Neural crest cell (in vitro differentiated cells): Measurements from ENCODE around the gene SLC6A18. TPM values are rescaled to one million over a fixed set of nuclear protein-coding genes. Genes with fewer than 3 reads are reported as not detected.
A peak's percentile ranks its signal among the peaks of the same experiment; 100 is the strongest.

Experiments
- DNase-seq: peaks from one replicate; pipeline ENCODE4 v3.0.0; 2021; ENCODE audit warnings: low read depth, mixed read lengths, low spot score
- H3K27ac Mint-ChIP-seq: one replicate; pipeline ENCODE4 v1.8.0; 2021; ENCODE audit warnings: mild to moderate bottlenecking, mixed read lengths; ENCODE audit not compliant: unreplicated experiment
- H3K27me3 Mint-ChIP-seq: 2 replicates; pipeline ENCODE4 v1.8.0; 2021; ENCODE audit warnings: low read depth, mild to moderate bottlenecking, mixed read lengths
- H3K36me3 Mint-ChIP-seq: 2 replicates; pipeline ENCODE4 v1.8.0; 2021; ENCODE audit warnings: low read depth, mild to moderate bottlenecking, mixed read lengths
- H3K4me1 Mint-ChIP-seq: 2 replicates; pipeline ENCODE4 v1.8.0; 2021; ENCODE audit warnings: mixed read lengths
- H3K4me3 Mint-ChIP-seq: one replicate; pipeline ENCODE4 v1.8.0; 2021; ENCODE audit warnings: mild to moderate bottlenecking, mixed read lengths
- H3K9me3 Mint-ChIP-seq: 2 replicates; pipeline ENCODE4 v1.8.0; 2021; ENCODE audit warnings: mixed read lengths
- CTCF ChIP-seq: fragments of 200-600 bp; sonication (generic); conservative IDR thresholded peaks from 2 replicates; pipeline ENCODE4 v1.5.0; 2021; ENCODE audit warnings: antibody characterized with exemption, mild to moderate bottlenecking
- long read RNA-seq: library from polyadenylated mRNA; unstranded; transcript quantifications from one replicate; pipeline ENCODE4 v2.0.0, GENCODE V29; 2020
- total RNA-seq: library from RNA; stranded (reverse); gene quantifications from 2 replicates; pipeline ENCODE4 v1.2.1, GENCODE V29; 2021

Gene SLC6A18
- not detected in 2 replicates for total RNA-seq
- long read RNA-seq = 0 reads

- TF ChIP-seq CTCF = no peak
- H3K27me3 Mint-ChIP-seq = no peaks in the 10 kb centered on the region
- no peaks in the 10 kb centered on the region for H3K4me1 Mint-ChIP-seq
- DNase-seq = no peak
- H3K27ac Mint-ChIP-seq = peak within 1 kb of the TSS; percentile 57
- no peak within 1 kb of the TSS for H3K4me3 Mint-ChIP-seq
- H3K36me3 Mint-ChIP-seq = no peaks in the 10 kb centered on the region
- H3K9me3 Mint-ChIP-seq = peaks cover 4% of the 10 kb centered on the region
These were observed at the start of gene SLC6A18 for GRCh38 chr5:1225081-1225480. Gene SLC6A18, plus strand, starts transcription at chr5:1225381. Its CDS starts 97 bp downstream, at chr5:1225478.

GRCh38 chr5:1175801-1176472 lies 49.2 kb upstream of the SLC6A18 start:
- DNase-seq = no peak
- Mint-ChIP-seq H3K4me3 (no peak overlapping the region), H3K27me3 (no peaks in the 10 kb centered on the region), H3K27ac (no peak overlapping the region), H3K4me1 (peaks cover 4% of the 10 kb centered on the region), H3K9me3 (no peaks in the 10 kb centered on the region), H3K36me3 (no peaks in the 10 kb centered on the region)
- TF ChIP-seq CTCF = no peak

- Mint-ChIP-seq H3K4me1 (peaks cover 4% of the 10 kb centered on the region), H3K36me3 (no peaks in the 10 kb centered on the region), H3K27me3 (no peaks in the 10 kb centered on the region), H3K9me3 (no peaks in the 10 kb centered on the region), H3K4me3 (no peak overlapping the region), H3K27ac (no peak overlapping the region)
- TF ChIP-seq CTCF = no peak
- DNase-seq = no peak
These were observed 48.4 kb upstream of the SLC6A18 start for GRCh38 chr5:1176473-1177391.

- Mint-ChIP-seq H3K4me3 (no peak overlapping the region), H3K9me3 (no peaks in the 10 kb centered on the region), H3K27ac (no peak overlapping the region), H3K4me1 (peaks cover 10% of the 10 kb centered on the region), H3K27me3 (no peaks in the 10 kb centered on the region), H3K36me3 (no peaks in the 10 kb centered on the region)
- DNase-seq = no peak
- TF ChIP-seq CTCF = no peak
These were observed 47.2 kb upstream of the SLC6A18 start for GRCh38 chr5:1177826-1178528.

GRCh38 chr5:1178529-1179382 lies 46.4 kb upstream of the SLC6A18 start:
- H3K27me3 Mint-ChIP-seq = no peaks in the 10 kb centered on the region
- no peak overlapping the region for H3K4me3 Mint-ChIP-seq
- peaks cover 13% of the 10 kb centered on the region for H3K4me1 Mint-ChIP-seq
- no peak for DNase-seq
- H3K27ac Mint-ChIP-seq = no peak overlapping the region
- TF ChIP-seq CTCF = no peak
- no peaks in the 10 kb centered on the region for H3K9me3 Mint-ChIP-seq
- no peaks in the 10 kb centered on the region for H3K36me3 Mint-ChIP-seq
